DMS53 treated with DMSO at 0.1 percent for 48 hours (cell line): ENCODE data around the gene CSMD2.

Experiments used
- DNase-seq: peaks from one replicate; lab custom pipeline; 2025; ENCODE audit not compliant: unreplicated experiment; lab: John Stamatoyannopoulos, UW

CSMD2 gene

GRCh38 chr1:34009340-34009985 is 155.6 kb downstream of the CSMD2 start:
- no peak for DNase-seq

GRCh38 chr1:34007760-34008159 is 157.3 kb downstream of the CSMD2 start:
- no peak for DNase-seq

GRCh38 chr1:34005309-34005708 is 159.7 kb downstream of the CSMD2 start:
- DNase-seq, result no peak

GRCh38 chr1:34002810-34003209 is 162.2 kb downstream of the CSMD2 start:
- DNase-seq, result no peak

GRCh38 chr1:33997127-33998036 is 167.6 kb downstream of the CSMD2 start:
- no peak for DNase-seq

GRCh38 chr1:33996281-33996680 is 168.7 kb downstream of the CSMD2 start:
- DNase-seq, result no peak

- DNase-seq, result no peak
These were observed 171.7 kb downstream of the CSMD2 start for GRCh38 chr1:33993301-33993700.

GRCh38 chr1:33990281-33990680 is 174.7 kb downstream of the CSMD2 start:
- no peak for DNase-seq

GRCh38 chr1:33988161-33988560 is 176.9 kb downstream of the CSMD2 start:
- DNase-seq, result no peak

GRCh38 chr1:33986390-33987095 is 178.5 kb downstream of the CSMD2 start:
- no peak for DNase-seq

GRCh38 chr1:33985656-33986055 is 179.4 kb downstream of the CSMD2 start:
- no peak for DNase-seq

GRCh38 chr1:33984906-33985565 is 180.0 kb downstream of the CSMD2 start:
- no peak for DNase-seq

- DNase-seq, result no peak
These were observed 182.6 kb downstream of the CSMD2 start for GRCh38 chr1:33982419-33982818.

GRCh38 chr1:33979341-33979740 is 185.7 kb downstream of the CSMD2 start:
- DNase-seq, result no peak

GRCh38 chr1:33975961-33976360 is 189.1 kb downstream of the CSMD2 start:
- no peak for DNase-seq

GRCh38 chr1:33973799-33974545 is 191.1 kb downstream of the CSMD2 start:
- DNase-seq, result no peak

- no peak for DNase-seq
These were observed 192.2 kb downstream of the CSMD2 start for GRCh38 chr1:33972676-33973395.

- no peak for DNase-seq
These were observed 193.1 kb downstream of the CSMD2 start for GRCh38 chr1:33971913-33972312.

GRCh38 chr1:33971018-33971710 is 193.9 kb downstream of the CSMD2 start:
- DNase-seq, result no peak
